HCT116 (cell line): Measurements from ENCODE around the gene NPIPA1.
"Not testable (repeated sequence)": the region's sequence is repeated elsewhere in the genome, so short reads cannot be mapped to it uniquely, and the experiment has no call there.

ENCODE experiments used
- CTCF ChIP-seq, 3 experiments: fragments of 200-600 bp in 1 of 3; sonication (generic) in 1 of 3; IDR thresholded peaks in 2 of 3; conservative IDR thresholded peaks in 1 of 3; 2 replicates each; pipeline ENCODE4 v1.5.1; 2012 to 2017; ENCODE audit warnings: low read depth in 2 of 3, low read length in 2 of 3, antibody characterized with exemption in 1 of 3, borderline replicate concordance in 1 of 3, control low read depth in 1 of 3, mild to moderate bottlenecking in 1 of 3, mixed read lengths in 1 of 3, mixed run types in 1 of 3, moderate library complexity in 1 of 3; ENCODE audit not compliant: insufficient read depth in 1 of 3
- EZH2phosphoT487 ChIP-seq: fragments of 200-600 bp; IDR thresholded peaks from 2 replicates; pipeline ENCODE4 v1.6.1; 2018; ENCODE audit warnings: antibody characterized with exemption, borderline replicate concordance
- JUND ChIP-seq: IDR thresholded peaks from 2 replicates; pipeline ENCODE4 v1.6.1; 2012
- MAX ChIP-seq: IDR thresholded peaks from 2 replicates; pipeline ENCODE4 v1.6.1; 2012

- not testable (repeated sequence) for TF ChIP-seq MAX; EZH2phosphoT487; CTCF (IDR thresholded peaks at IDR 0.05 in 2 of 3, conservative IDR thresholded peaks at IDR 0.05 in 1 of 3; ENCODE audit: borderline replicate concordance in 1 of 3, insufficient read depth in 1 of 3, low read depth in 2 of 3, low read length in 2 of 3); JUND
Observed at GRCh38 chr16:14930971-14931370, 6.3 kb upstream of the NPIPA1 start.
